ENCODE data around the gene KCNK10.

KCNK10 gene

DNA sequence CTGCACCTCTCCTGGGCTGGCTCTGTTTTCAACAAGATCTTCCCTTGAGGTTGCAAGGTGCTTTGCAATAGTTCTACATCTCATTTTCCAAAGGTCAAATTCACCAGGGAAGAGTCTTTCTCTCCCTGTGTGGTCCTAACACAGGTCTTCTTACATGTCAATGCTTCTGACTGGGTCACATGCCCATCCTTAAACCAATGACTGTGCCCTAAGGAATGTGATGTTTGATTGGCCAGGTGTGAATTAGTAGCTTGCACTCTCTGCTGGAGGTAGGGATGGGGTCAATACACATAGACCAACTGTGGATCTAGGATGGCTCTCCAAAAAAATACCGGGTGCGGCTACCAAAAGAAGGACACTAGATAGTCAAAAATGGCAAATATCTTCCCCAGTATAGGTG lies 19.9 kb upstream of the KCNK10 start:
- Histone ChIP-seq H3K27me3 (ENCODE audit: control insufficient read depth in 1 of 2, insufficient read depth in 2 of 2, low read length in 2 of 2) (no peaks in the 10 kb centered on the region), H3K9ac (ENCODE audit: low read length in 2 of 2) (no peak overlapping the region), H3K9me3 (ENCODE audit: control insufficient read depth in 2 of 2, low read length in 2 of 2) (no peaks in the 10 kb centered on the region), H3K4me1 (ENCODE audit: control insufficient read depth, insufficient read depth, low read length) (no peaks in the 10 kb centered on the region), H3K36me3 (ENCODE audit: control insufficient read depth in 2 of 2, insufficient read depth in 2 of 2, low read length in 2 of 2) (no peaks in the 10 kb centered on the region), H3K4me3 (ENCODE audit: low read length in 2 of 2) (no peak overlapping the region), H3K27ac (ENCODE audit: low read length) (no peak overlapping the region)

DNA sequence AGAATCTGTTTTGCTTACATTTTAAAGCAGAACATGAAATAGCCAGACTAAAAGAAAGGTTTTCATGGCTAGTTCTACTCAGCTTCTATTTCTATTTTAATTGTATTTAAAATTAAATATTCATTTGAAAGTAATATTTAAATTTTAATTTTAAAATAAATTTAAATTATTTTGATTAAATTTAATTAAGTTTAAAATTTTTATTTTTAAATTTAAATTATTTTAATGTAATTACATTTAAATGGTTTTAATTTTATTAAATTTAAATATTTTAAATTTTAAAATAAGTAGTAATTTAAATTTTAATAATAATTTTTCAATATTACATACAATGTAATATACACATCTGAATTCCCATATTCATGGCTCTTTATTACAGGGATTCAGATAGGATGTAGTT lies 17.3 kb upstream of the KCNK10 start:
- Histone ChIP-seq H3K27ac (ENCODE audit: low read length) (no peak overlapping the region), H3K4me3 (ENCODE audit: low read length in 2 of 2) (no peak overlapping the region), H3K36me3 (ENCODE audit: control insufficient read depth in 2 of 2, insufficient read depth in 2 of 2, low read length in 2 of 2) (no peaks in the 10 kb centered on the region), H3K4me1 (ENCODE audit: control insufficient read depth, insufficient read depth, low read length) (no peaks in the 10 kb centered on the region), H3K9ac (ENCODE audit: low read length in 2 of 2) (no peak overlapping the region), H3K27me3 (ENCODE audit: control insufficient read depth in 1 of 2, insufficient read depth in 2 of 2, low read length in 2 of 2) (no peaks in the 10 kb centered on the region), H3K9me3 (ENCODE audit: control insufficient read depth in 2 of 2, low read length in 2 of 2) (no peaks in the 10 kb centered on the region)

DNA sequence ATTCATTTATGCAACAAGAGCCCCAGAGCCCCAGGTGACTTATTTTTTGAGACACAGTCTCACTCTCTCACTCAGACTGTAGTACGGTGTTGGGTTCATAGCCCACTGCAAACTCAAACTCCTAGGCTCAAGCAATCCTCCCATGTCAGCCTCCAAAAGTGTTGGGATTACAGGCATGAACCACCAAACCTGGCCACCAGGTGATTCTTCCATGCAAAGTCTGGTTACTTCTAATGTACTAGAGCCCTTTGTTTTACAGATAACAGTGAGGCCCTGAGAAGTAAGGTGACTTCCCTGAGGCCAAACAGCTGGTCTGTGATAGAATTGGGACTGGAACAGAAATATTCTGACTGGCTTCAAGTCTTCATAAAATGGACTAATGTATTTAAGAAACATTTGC lies 10.0 kb upstream of the KCNK10 start:
- Histone ChIP-seq H3K4me1 (ENCODE audit: control insufficient read depth, insufficient read depth, low read length) (no peaks in the 10 kb centered on the region), H3K27me3 (ENCODE audit: control insufficient read depth in 1 of 2, insufficient read depth in 2 of 2, low read length in 2 of 2) (no peaks in the 10 kb centered on the region), H3K27ac (ENCODE audit: low read length) (no peak overlapping the region), H3K9me3 (ENCODE audit: control insufficient read depth in 2 of 2, low read length in 2 of 2) (no peaks in the 10 kb centered on the region), H3K9ac (ENCODE audit: low read length in 2 of 2) (no peak overlapping the region), H3K36me3 (ENCODE audit: control insufficient read depth in 2 of 2, insufficient read depth in 2 of 2, low read length in 2 of 2) (no peaks in the 10 kb centered on the region), H3K4me3 (ENCODE audit: low read length in 2 of 2) (no peak overlapping the region)

DNA sequence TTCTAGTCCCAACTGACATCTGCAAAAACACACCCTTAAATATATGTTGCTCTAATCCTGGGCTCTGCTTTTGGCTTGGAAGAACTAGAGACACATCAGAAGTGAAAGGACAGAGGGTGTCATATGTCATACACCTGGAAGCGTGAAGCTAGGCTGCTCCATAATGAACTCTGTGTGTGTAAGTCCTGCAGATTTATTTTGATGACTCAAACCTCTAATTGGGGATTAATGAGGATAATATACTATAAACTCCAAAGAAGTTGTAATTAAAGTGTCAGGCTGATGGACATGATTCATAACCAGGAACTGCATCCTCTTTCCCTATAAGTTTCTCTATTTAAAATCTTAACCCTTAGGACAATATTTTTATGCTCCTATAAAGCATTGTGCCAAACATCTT lies 4.4 kb upstream of the KCNK10 start:
- Histone ChIP-seq H3K4me1 (ENCODE audit: control insufficient read depth, insufficient read depth, low read length) (peaks cover 3% of the 10 kb centered on the region), H3K4me3 (ENCODE audit: low read length in 2 of 2) (no peak overlapping the region), H3K36me3 (ENCODE audit: control insufficient read depth in 2 of 2, insufficient read depth in 2 of 2, low read length in 2 of 2) (no peaks in the 10 kb centered on the region), H3K9ac (ENCODE audit: low read length in 2 of 2) (no peak overlapping the region), H3K27me3 (ENCODE audit: control insufficient read depth in 1 of 2, insufficient read depth in 2 of 2, low read length in 2 of 2) (peaks cover 27 to 37% of the 10 kb centered on the region in 2 donors), H3K9me3 (ENCODE audit: control insufficient read depth in 2 of 2, low read length in 2 of 2) (no peaks in the 10 kb centered on the region), H3K27ac (ENCODE audit: low read length) (no peak overlapping the region)

DNA sequence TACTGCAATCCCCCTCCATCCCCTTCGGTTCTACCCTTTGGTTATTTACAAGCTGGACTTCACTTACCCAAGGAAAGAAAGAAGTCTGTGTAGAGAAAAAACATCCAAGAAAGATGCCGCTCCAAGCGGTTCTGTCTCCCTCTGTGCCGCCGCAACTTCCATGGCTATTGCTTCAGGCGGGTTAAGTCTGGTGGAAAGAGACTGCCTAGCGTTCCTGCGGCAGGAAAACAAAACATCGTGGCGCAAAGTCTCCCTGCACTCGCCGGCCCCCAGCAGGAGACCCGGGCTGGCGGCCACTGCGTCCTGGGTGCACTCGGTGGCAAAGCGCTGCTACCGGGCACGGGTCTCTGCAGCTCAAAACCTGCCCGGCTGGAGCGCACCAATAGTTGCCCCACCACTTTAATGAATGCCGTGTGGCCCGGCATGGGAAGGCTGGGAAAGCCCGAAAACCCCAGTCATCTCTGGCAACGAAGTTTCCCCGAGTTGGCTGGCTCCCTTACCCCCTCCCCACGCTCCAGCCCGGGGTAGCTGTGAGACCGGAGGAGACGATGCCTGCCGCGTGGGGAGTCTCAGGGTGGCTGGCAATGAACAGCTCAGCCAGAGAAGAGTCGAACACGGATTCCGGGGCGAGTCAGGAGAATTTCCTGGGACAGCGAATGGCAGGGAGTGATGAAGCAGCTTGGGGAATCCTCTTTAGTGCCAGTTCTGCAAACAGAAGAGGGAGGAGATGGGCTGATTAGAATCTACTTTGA lies 3.5 kb upstream of the KCNK10 start:
- Histone ChIP-seq H3K27me3 (ENCODE audit: control insufficient read depth in 1 of 2, insufficient read depth in 2 of 2, low read length in 2 of 2) (peaks cover 30 to 43% of the 10 kb centered on the region in 2 donors), H3K36me3 (ENCODE audit: control insufficient read depth in 2 of 2, insufficient read depth in 2 of 2, low read length in 2 of 2) (no peaks in the 10 kb centered on the region), H3K27ac (ENCODE audit: low read length) (no peak overlapping the region), H3K9ac (ENCODE audit: low read length in 2 of 2) (no peak overlapping the region), H3K4me1 (ENCODE audit: control insufficient read depth, insufficient read depth, low read length) (peaks cover 3% of the 10 kb centered on the region), H3K4me3 (ENCODE audit: low read length in 2 of 2) (no peak overlapping the region), H3K9me3 (ENCODE audit: control insufficient read depth in 2 of 2, low read length in 2 of 2) (no peaks in the 10 kb centered on the region)

DNA sequence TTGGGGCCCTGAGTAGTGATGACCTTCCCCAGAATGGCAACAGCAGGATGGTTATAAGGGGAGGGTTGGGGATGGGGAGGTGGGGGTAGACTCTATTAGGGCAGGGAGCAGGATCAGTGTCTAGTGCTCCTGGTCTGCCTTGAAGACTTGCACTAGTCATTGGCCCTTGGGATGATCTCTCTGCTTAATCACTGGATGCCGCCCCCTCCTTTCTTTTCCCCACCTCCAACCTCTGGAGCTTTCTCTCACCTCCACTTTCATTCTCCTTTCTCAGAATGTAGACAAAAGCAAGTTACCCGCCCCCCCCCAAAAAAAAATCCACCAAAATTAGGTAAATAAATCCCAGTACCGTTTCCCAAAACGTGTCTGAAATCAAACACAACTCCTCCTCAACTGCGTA lies 2.8 kb upstream of the KCNK10 start:
- Histone ChIP-seq H3K36me3 (ENCODE audit: control insufficient read depth in 2 of 2, insufficient read depth in 2 of 2, low read length in 2 of 2) (no peaks in the 10 kb centered on the region), H3K9me3 (ENCODE audit: control insufficient read depth in 2 of 2, low read length in 2 of 2) (no peaks in the 10 kb centered on the region), H3K27ac (ENCODE audit: low read length) (no peak overlapping the region), H3K9ac (ENCODE audit: low read length in 2 of 2) (no peak overlapping the region), H3K4me3 (ENCODE audit: low read length in 2 of 2) (no peak overlapping the region), H3K4me1 (ENCODE audit: control insufficient read depth, insufficient read depth, low read length) (peaks cover 3% of the 10 kb centered on the region), H3K27me3 (ENCODE audit: control insufficient read depth in 1 of 2, insufficient read depth in 2 of 2, low read length in 2 of 2) (peaks cover 30 to 43% of the 10 kb centered on the region in 2 donors)

DNA sequence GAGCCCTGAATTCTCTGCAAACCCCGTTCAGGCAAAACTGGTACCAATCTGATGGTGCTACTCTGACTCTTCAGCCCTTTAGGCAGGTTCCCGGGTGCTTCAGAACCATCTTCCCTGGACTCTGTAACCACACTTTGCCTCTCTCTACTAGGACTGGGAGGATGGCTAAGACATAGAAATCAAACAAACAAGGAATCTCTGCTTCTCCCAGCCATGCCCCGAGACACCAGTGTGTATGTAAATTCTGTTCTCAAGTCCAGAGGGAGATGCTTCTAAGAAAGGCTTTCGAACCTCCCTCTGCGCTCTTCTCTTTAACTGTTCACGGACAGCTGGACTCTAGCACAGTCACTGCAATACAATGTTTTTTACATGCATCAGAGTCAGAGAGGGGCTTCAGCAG lies 1.9 kb upstream of the KCNK10 start:
- H3K9ac ChIP-seq (ENCODE audit: low read length in 2 of 2), result no peak overlapping the region

DNA sequence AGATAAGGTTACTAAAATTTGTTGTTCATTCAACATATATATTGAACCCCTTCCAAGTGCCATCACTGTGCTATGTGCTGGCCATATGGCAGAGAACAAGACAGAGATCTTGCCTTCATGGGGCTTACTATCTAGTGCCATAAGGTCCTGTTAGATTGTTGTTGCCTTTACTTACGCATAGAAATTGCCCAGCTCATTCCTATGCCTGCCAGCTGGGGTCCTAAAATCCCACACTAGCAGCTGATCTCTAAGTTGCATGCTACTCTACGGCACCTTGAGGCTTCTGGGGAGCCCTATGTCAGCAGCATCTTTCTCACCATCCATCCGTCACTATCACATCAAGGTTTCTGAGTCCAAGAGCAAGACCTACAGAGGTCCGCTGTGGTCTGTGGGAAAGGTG lies 1.4 kb upstream of the KCNK10 start:
- no peak overlapping the region for H3K4me3 ChIP-seq (ENCODE audit: low read length in 2 of 2)
- H3K27me3 ChIP-seq (ENCODE audit: control insufficient read depth in 1 of 2, insufficient read depth in 2 of 2, low read length in 2 of 2), result peaks cover 33 to 48% of the 10 kb centered on the region in 2 donors
- H3K9me3 ChIP-seq (ENCODE audit: control insufficient read depth in 2 of 2, low read length in 2 of 2), result no peaks in the 10 kb centered on the region
- H3K9ac ChIP-seq (ENCODE audit: low read length in 2 of 2), result no peak overlapping the region
- no peaks in the 10 kb centered on the region for H3K36me3 ChIP-seq (ENCODE audit: control insufficient read depth in 2 of 2, insufficient read depth in 2 of 2, low read length in 2 of 2)
- peaks cover 3% of the 10 kb centered on the region for H3K4me1 ChIP-seq (ENCODE audit: control insufficient read depth, insufficient read depth, low read length)
- H3K27ac ChIP-seq (ENCODE audit: low read length), result no peak overlapping the region

More for the DNA sequence above, 1.9 kb upstream of the KCNK10 start:
- H3K27me3 ChIP-seq (ENCODE audit: control insufficient read depth in 1 of 2, insufficient read depth in 2 of 2, low read length in 2 of 2), result peaks cover 33 to 48% of the 10 kb centered on the region in 2 donors
- H3K27ac ChIP-seq (ENCODE audit: low read length), result no peak overlapping the region
- no peaks in the 10 kb centered on the region for H3K36me3 ChIP-seq (ENCODE audit: control insufficient read depth in 2 of 2, insufficient read depth in 2 of 2, low read length in 2 of 2)
- no peaks in the 10 kb centered on the region for H3K9me3 ChIP-seq (ENCODE audit: control insufficient read depth in 2 of 2, low read length in 2 of 2)
- H3K4me3 ChIP-seq (ENCODE audit: low read length in 2 of 2), result no peak overlapping the region
- peaks cover 3% of the 10 kb centered on the region for H3K4me1 ChIP-seq (ENCODE audit: control insufficient read depth, insufficient read depth, low read length)

DNA sequence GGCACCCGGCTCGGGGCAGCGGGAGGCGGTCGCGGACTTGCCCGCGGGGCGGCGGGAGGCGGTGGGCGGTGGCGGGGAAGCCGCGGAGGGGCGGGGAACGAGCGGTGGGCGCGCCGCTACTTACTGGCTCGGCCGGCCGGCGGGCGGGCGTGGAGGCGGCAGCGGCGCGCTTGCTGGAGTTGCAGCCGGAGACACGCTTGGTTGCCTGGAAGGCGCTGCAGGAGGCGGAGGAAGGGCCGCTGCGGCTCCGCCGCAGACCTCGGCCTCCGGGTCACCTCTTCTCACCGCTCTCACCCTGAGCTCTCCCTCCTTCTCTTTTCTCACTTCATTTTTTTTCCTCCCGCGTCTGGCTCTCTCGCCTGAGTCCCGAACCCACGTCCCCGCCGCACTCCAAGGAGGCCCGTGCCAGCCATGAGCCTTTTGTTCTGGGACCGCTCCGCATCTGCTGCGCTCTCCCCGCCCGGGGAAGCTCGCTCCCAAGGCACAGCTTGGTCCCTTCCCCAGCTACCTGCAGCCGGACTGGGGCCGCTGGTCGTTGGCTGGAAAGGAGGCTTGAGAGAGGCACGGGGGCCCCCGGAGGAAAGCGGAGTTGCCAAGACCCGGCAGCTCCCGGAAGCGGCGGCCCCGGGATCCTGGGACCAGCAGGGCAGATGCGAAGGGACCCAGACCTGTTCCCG lies 592 bp upstream of the KCNK10 start:
- Histone ChIP-seq H3K27ac (ENCODE audit: low read length) (no peak overlapping the region), H3K4me1 (ENCODE audit: control insufficient read depth, insufficient read depth, low read length) (peaks cover 3% of the 10 kb centered on the region), H3K36me3 (ENCODE audit: control insufficient read depth in 2 of 2, insufficient read depth in 2 of 2, low read length in 2 of 2) (no peaks in the 10 kb centered on the region), H3K9ac (ENCODE audit: low read length in 2 of 2) (no peak overlapping the region), H3K27me3 (ENCODE audit: control insufficient read depth in 1 of 2, insufficient read depth in 2 of 2, low read length in 2 of 2) (peaks cover 33 to 48% of the 10 kb centered on the region in 2 donors), H3K9me3 (ENCODE audit: control insufficient read depth in 2 of 2, low read length in 2 of 2) (no peaks in the 10 kb centered on the region), H3K4me3 (ENCODE audit: low read length in 2 of 2) (no peak overlapping the region)

DNA sequence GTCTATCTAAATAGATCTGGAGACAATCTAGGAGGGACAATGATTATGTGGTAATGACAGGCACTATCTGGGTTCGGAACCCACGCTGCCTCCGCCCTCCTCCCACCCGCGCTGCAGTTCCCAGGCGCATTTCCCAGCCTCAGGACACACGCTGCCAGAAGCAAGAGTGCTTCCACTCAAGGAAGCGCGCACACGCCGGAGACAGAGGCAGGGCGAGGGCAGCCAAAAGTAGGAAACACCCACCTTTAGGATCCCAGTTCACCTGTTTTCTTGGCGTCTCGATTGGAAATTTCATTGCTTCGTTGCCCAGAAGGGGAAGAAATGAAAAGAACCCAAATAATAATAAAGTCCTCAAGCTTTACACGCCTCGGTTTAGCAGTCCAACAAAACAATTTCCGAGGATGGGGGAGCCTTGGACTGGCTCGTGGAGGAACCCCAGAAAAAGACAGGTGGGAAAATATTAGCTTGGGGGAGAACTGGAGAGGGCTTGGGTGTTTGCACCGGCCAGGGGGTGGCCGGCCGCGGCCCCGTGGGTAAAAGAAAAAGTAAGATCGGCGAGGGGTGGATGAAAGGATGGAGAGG lies 474 bp downstream of the KCNK10 start:
- Histone ChIP-seq H3K27me3 (ENCODE audit: control insufficient read depth in 1 of 2, insufficient read depth in 2 of 2, low read length in 2 of 2) (peaks cover 33 to 50% of the 10 kb centered on the region in 2 donors), H3K4me1 (ENCODE audit: control insufficient read depth, insufficient read depth, low read length) (peaks cover 3% of the 10 kb centered on the region), H3K9me3 (ENCODE audit: control insufficient read depth in 2 of 2, low read length in 2 of 2) (no peaks in the 10 kb centered on the region), H3K4me3 (ENCODE audit: low read length in 2 of 2) (no peak overlapping the region), H3K27ac (ENCODE audit: low read length) (no peak overlapping the region), H3K36me3 (ENCODE audit: control insufficient read depth in 2 of 2, insufficient read depth in 2 of 2, low read length in 2 of 2) (no peaks in the 10 kb centered on the region), H3K9ac (ENCODE audit: low read length in 2 of 2) (no peak overlapping the region)

Data from stomach smooth muscle (tissue), 2 donors.